A172 (cell line): Measurements from ENCODE around the gene GBP4. TPM values are rescaled to one million over a fixed set of nuclear protein-coding genes. Genes with fewer than 3 reads are reported as not detected.

Experiments used
- DNase-seq: peaks from one replicate; pipeline ENCODE4 v3.0.0-alpha.2; 2015; ENCODE audit warnings: low spot score
- total RNA-seq: library from RNA; depleted of rRNA; stranded (reverse); fragments of >200 nt; shearing (Covaris generic); gene quantifications from 2 replicates; pipeline ENCODE4 v1.2.3, GENCODE V29; 2014; rRNA removed

Gene GBP4
- total RNA-seq, 1 experiment from 2014 or later = 0.12 TPM

DNA sequence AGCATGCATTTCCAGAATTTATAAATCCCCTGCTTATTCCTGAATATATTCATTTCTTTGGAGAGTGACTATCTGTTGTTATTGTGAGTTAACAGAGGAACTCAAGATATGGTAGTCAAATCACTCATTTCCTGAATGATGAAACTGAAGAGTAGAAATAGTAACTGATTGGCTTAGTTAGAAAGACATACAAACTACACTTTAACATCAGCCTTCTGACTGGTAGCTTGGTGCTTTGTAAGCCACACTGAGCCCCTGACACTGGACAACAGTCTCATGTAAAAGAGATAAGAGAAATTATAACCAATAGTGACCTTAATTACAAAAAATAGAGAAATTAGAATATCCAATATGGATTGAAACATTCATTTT, 27.7 kb downstream of the GBP4 start:
- DNase-seq = no peak

GRCh38 chr1:89170170-89171066, 28.3 kb downstream of the GBP4 start:
- no peak for DNase-seq

- DNase-seq = no peak
Measured at GRCh38 chr1:89169166-89169565, 29.6 kb downstream of the GBP4 start.

- DNase-seq = no peak
Measured at GRCh38 chr1:89167590-89168230, 31.0 kb downstream of the GBP4 start.

DNA sequence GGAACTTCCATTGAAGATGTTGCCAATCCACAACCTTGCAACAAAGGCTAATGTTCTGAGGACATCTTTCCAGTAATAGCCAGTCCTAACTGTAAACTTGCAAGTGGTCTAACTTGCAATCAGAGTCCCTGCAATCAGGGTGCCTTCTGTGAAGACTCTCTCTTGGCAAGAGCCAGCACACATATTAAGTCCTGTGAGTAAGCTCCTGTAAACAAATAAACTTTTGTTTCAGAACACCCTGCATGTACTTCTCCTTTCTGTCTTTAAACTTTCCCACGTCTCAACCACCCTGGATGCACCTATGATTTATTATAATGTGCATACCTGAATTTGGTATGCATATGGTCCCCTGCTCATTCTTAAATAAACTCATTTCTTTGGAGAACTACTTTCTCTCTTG, 32.0 kb downstream of the GBP4 start:
- no peak for DNase-seq

- DNase-seq = no peak
Measured at GRCh38 chr1:89165811-89166210, 32.9 kb downstream of the GBP4 start.

GRCh38 chr1:89151047-89151446, 47.7 kb downstream of the GBP4 start:
- no peak for DNase-seq

DNA sequence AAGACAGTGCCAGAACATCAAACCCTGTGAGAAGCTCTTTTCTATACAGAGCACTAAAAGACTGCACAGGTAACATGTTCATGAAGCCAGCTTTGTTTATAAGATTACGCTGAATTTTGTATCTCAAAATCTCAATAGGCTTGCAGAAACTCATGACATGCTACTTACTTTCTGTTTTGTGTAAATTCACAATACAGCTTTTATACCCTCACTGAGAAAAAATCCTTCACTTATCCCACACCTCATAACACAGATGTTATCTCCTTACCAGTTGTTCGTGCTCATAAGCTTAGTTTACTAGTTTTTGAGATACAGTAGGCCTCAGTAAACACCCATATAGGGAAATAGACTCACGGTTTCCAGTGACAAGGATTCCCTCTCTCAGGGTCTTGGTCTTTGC, 48.8 kb downstream of the GBP4 start:
- DNase-seq = no peak

DNA sequence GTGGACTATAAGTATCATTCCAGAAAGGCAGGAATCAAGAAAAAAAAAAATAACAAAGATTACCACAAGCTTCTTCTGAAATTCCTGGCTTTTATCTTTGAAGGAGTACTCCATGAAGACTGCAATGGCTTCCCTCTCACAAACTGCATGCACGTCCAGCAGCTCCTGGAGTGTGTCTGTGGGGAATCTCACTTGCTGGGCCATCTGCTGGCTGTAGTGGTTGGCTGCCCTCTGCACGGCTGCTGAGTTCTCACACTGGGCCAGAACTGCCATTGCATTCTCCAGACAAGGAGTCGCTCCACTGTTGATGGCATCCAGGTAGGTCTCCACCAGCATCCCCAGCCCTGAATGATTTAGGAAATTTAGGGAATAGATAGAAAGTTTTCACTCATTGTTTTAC, 49.5 kb downstream of the GBP4 start:
- no peak for DNase-seq

DNA sequence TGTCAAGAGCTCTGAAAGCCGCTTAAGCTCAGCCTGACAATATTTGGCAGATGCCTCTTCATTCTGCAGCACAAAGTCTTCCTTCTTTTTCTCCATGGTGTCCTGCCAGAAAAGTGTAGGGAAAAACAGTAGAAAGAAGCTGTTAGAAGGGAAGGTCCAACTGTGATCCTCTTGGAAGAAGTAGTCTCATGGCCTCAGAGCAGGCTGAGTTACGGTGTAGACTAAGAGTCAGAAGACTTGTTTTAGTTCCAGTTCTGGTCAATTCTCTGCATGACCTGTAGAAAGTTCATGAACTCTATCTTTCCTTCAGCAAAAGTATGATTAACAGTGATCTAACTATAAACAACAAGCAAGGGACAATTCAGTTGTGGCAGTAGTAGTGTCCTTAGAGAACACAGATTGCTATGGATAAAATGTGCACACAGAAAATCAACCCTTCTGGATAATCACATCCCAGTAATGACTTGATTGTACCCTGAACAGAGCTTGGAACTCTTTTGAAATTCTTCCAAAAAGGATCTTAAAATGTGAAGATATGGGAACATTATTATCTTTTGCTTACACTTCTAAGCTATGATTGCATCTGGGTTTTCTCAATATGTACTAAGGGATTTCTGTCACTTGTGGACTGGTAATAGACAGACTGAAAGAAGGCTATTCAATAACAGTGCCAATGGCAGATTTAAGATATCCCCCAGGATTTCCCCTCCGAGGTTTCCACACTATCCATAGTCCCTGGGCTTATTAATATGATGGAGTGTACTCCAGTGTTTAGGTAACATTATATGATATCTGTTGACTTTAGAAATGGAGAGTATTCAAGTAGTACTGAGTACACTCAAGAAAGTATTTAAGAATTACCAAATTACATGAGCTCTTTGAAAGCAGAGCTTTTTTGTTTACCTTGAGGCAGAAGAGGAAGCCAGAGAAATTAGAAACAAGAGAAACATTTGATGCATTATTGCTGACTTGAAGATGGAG, 50.8 kb downstream of the GBP4 start:
- DNase-seq = no peak

DNA sequence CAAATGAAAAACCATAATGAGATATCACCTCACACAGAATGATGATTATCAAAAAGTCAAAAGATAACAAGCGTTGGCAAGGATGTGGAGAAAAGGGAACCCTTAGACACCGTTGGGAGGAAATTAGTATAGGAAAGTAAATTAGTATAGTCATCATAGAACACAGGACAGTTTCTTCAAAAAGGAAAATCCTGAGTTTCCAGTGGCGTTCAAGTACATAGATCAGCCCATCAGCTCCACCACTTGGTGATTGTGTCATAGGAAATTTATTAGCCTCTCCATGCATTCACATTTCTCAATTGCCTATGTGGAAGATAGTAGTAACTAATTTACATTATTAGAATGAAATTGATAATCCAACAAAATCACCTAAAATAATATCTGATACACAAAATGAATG, 52.0 kb downstream of the GBP4 start:
- DNase-seq = no peak

- DNase-seq = no peak
Measured at GRCh38 chr1:89143484-89143883, 55.3 kb downstream of the GBP4 start.

GRCh38 chr1:89142160-89142559, 56.6 kb downstream of the GBP4 start:
- no peak for DNase-seq

DNA sequence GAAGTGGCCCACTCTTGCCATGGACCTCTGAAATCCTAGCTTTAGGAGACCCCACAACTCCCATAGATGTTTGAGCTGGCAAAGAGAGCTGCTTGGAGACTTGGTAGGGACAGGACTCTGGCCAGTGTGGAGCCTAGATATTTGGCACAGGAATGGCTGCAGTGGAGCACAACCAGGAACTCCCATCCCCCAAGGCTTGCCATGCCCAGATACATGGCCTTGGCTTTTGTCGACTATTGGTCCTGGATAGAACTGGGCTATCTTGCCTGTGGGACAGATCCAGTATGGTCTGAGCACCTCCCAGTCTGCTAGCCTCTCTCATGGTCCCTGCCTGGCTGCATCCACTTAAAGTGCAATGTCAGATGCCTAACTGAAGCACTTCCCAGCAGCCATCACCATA, 65.0 kb downstream of the GBP4 start:
- no peak for DNase-seq

Other genes with a start within 250 kb of the GBP4 start
- 16.4 and 20.3 TPM in 2 replicates for gene KYAT3, start 206.3 kb downstream of the GBP4 start, total RNA-seq
- gene RBMXL1, start 206.3 kb downstream of the GBP4 start, total RNA-seq = 2.2 TPM in 2 replicates
- gene GBP3, start 176.1 kb downstream of the GBP4 start, total RNA-seq = 1.7 and 4.8 TPM in 2 replicates
- 7.1 and 14.7 TPM in 2 replicates for gene GBP1, start 133.7 kb downstream of the GBP4 start, total RNA-seq
- 7.8 and 10.3 TPM in 2 replicates for gene GBP2, start 72.8 kb downstream of the GBP4 start, total RNA-seq
- gene GBP7, start 22.9 kb downstream of the GBP4 start, total RNA-seq = not detected in 2 replicates
- 0.07 TPM in 1 of 2 replicates, not detected in the other for gene GBP5, start 73.9 kb upstream of the GBP4 start, total RNA-seq
- gene GBP6, start 165.1 kb upstream of the GBP4 start, total RNA-seq = not detected in 2 replicates